Neural cell (in vitro differentiated cells): ENCODE measurements around the gene HYCC1.

Source experiments
- CTCF ChIP-seq: fragments of 450-650 bp; IDR thresholded peaks from 2 replicates; pipeline ENCODE4 v1.5.1; 2014; ENCODE audit warnings: antibody characterized with exemption, mild to moderate bottlenecking, moderate library complexity; ENCODE audit not compliant: poor library complexity, severe bottlenecking
- POLR2AphosphoS5 ChIP-seq: IDR thresholded peaks from 2 replicates; pipeline ENCODE4 v1.6.1; 2012
- REST ChIP-seq: IDR thresholded peaks from 2 replicates; pipeline ENCODE4 v1.6.1; 2012; ENCODE audit warnings: borderline replicate concordance
- TAF1 ChIP-seq: IDR thresholded peaks from 2 replicates; pipeline ENCODE4 v1.6.1; 2012; ENCODE audit warnings: low read depth

GRCh38 chr7:23044581-23044980 is 30.7 kb upstream of the HYCC1 start:
- TF ChIP-seq REST (no peak), CTCF (no peak), POLR2AphosphoS5 (no peak), TAF1 (no peak)
